ENCODE measurements around the gene ANGPTL3. TPM values are rescaled to one million over a fixed set of nuclear protein-coding genes. Genes with fewer than 3 reads are reported as not detected.

The ANGPTL3 gene
- polyA plus RNA-seq, 1 donor (not counting 4 experiments of a cell fraction or from before 2014, with no cell fraction given) = not detected

DNA sequence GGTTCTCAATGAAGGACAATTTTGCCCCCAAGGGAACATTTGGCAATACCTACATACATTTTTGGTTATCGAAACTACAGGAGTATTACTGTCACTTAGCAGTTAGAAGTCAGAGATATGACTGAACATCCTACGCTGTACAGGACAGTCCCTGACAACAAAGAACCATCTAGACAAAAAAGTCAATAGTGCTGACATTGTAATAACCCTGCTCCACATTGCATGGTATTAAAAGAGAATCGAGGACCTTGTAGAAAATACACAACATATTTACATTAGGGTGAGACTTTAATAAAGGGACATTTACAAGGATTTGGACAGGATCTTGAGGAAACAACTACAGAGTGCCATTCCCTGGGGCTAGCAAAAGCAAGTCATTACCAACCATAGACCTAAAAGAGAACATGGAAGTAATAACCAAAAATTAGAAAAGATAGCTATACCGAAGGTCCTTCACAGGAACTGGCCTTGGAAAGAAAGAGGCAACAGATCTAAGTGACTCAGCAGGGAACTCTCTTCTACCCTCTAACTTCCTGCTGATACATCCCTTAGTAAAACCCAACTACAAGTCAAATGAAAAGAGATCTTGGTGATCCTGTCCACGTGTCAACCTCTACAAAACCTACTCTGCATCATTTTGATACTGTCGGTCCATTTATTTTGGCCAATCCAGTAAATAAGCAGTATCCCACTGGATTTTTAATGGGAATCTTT is 40.2 kb downstream of the ANGPTL3 start:
- FAIRE-seq = peak; percentile 49
- TF ChIP-seq, protein P1, sequence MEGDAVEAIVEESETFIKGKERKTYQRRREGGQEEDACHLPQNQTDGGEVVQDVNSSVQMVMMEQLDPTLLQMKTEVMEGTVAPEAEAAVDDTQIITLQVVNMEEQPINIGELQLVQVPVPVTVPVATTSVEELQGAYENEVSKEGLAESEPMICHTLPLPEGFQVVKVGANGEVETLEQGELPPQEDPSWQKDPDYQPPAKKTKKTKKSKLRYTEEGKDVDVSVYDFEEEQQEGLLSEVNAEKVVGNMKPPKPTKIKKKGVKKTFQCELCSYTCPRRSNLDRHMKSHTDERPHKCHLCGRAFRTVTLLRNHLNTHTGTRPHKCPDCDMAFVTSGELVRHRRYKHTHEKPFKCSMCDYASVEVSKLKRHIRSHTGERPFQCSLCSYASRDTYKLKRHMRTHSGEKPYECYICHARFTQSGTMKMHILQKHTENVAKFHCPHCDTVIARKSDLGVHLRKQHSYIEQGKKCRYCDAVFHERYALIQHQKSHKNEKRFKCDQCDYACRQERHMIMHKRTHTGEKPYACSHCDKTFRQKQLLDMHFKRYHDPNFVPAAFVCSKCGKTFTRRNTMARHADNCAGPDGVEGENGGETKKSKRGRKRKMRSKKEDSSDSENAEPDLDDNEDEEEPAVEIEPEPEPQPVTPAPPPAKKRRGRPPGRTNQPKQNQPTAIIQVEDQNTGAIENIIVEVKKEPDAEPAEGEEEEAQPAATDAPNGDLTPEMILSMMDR (optimal IDR thresholded peaks at IDR 0.05 in 1 of 3, IDR thresholded peaks at IDR 0.05 in 1 of 3, conservative IDR thresholded peaks at IDR 0.05 in 1 of 3; ENCODE audit: extremely low read depth in 1 of 3, insufficient read depth in 2 of 3, low read length in 3 of 3) = no peak
- no peak for TF ChIP-seq EZH2 (IDR thresholded peaks at IDR 0.05; ENCODE audit: low read length)
- Histone ChIP-seq H3K9me3 (ENCODE audit: control insufficient read depth, low read depth, low read length) (no peaks in the 10 kb centered on the region), H3K27ac (ENCODE audit: control insufficient read depth, insufficient read depth, low read length) (no peak overlapping the region), H3K4me2 (ENCODE audit: control insufficient read depth, extremely low read depth, insufficient read depth, low read depth, low read length) (no peak overlapping the region), H2AFZ (ENCODE audit: control insufficient read depth, low read length) (no peak overlapping the region), H3K4me1 (ENCODE audit: control insufficient read depth, extremely low read depth, insufficient read depth, low read length) (no peaks in the 10 kb centered on the region), H3K36me3 (ENCODE audit: control insufficient read depth in 2 of 2, extremely low read depth in 1 of 2, insufficient read depth in 2 of 2, low read length in 2 of 2) (peaks cover 4 to 10% of the 10 kb centered on the region in 2 experiments), H4K20me1 (ENCODE audit: control insufficient read depth, extremely low read depth, insufficient read depth, low read length) (no peaks in the 10 kb centered on the region), H3K79me2 (ENCODE audit: control insufficient read depth, insufficient read depth, low read length) (no peaks in the 10 kb centered on the region), H3K27me3 (ENCODE audit: control insufficient read depth, extremely low read depth, insufficient read depth, low read length) (no peaks in the 10 kb centered on the region), H3K9me1 (ENCODE audit: control insufficient read depth, extremely low read depth, insufficient read depth, low read length) (no peaks in the 10 kb centered on the region), H3K9ac (ENCODE audit: control insufficient read depth, extremely low read depth, insufficient read depth, low read length) (no peak overlapping the region), H3K4me3 (ENCODE audit: control insufficient read depth in 2 of 3, extremely low read depth in 1 of 3, insufficient read depth in 2 of 3, low read depth in 1 of 3, low read length in 3 of 3) (no peak overlapping the region)
- no peak for DNase-seq (ENCODE audit: low read depth, low spot score)
- dilution Hi-C loops (cut with MboI; ENCODE audit: extremely low pct_ligation_motif_present, low sequenced_read_pairs) = no loop called here

DNA sequence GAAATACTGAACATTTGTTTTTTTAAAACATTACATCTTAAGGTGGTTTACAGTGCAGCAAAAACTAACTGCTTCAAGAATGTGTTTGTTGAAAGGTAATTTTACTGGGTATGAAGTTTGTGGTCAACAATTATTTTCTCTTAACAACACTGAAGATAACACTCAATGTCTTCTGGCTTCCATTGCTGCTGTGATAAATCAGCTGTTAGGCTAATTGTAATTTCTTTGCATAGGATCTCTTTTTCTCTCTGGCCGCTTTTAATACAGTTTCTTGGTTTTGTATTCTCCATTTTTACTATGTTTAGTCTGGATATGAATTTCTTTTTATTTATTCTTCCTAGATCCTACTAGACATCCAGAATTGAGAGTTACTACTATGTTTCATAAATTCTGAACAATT is 46.0 kb downstream of the ANGPTL3 start:
- no peak overlapping the region for H3K4me3 ChIP-seq (ENCODE audit: control insufficient read depth in 2 of 3, extremely low read depth in 1 of 3, insufficient read depth in 2 of 3, low read depth in 1 of 3, low read length in 3 of 3)
- peaks cover 6 to 10% of the 10 kb centered on the region in 2 experiments for H3K36me3 ChIP-seq (ENCODE audit: control insufficient read depth in 2 of 2, extremely low read depth in 1 of 2, insufficient read depth in 2 of 2, low read length in 2 of 2)
- no peaks in the 10 kb centered on the region for H3K9me1 ChIP-seq (ENCODE audit: control insufficient read depth, extremely low read depth, insufficient read depth, low read length)
- H3K9me3 ChIP-seq (ENCODE audit: control insufficient read depth, low read depth, low read length) = no peaks in the 10 kb centered on the region
- H3K27me3 ChIP-seq (ENCODE audit: control insufficient read depth, extremely low read depth, insufficient read depth, low read length) = no peaks in the 10 kb centered on the region
- H3K4me1 ChIP-seq (ENCODE audit: control insufficient read depth, extremely low read depth, insufficient read depth, low read length) = no peaks in the 10 kb centered on the region
- no peak overlapping the region for H3K9ac ChIP-seq (ENCODE audit: control insufficient read depth, extremely low read depth, insufficient read depth, low read length)
- TF ChIP-seq, protein P1 (optimal IDR thresholded peaks at IDR 0.05 in 1 of 3, IDR thresholded peaks at IDR 0.05 in 1 of 3, conservative IDR thresholded peaks at IDR 0.05 in 1 of 3; ENCODE audit: extremely low read depth in 1 of 3, insufficient read depth in 2 of 3, low read length in 3 of 3) = no peak
- no peak for TF ChIP-seq EZH2 (IDR thresholded peaks at IDR 0.05; ENCODE audit: low read length)
- no peaks in the 10 kb centered on the region for H3K79me2 ChIP-seq (ENCODE audit: control insufficient read depth, insufficient read depth, low read length)
- H2AFZ ChIP-seq (ENCODE audit: control insufficient read depth, low read length) = no peak overlapping the region
- H4K20me1 ChIP-seq (ENCODE audit: control insufficient read depth, extremely low read depth, insufficient read depth, low read length) = no peaks in the 10 kb centered on the region
- H3K4me2 ChIP-seq (ENCODE audit: control insufficient read depth, extremely low read depth, insufficient read depth, low read depth, low read length) = no peak overlapping the region
- DNase-seq (ENCODE audit: low read depth, low spot score) = no peak
- no peak overlapping the region for H3K27ac ChIP-seq (ENCODE audit: control insufficient read depth, insufficient read depth, low read length)
- FAIRE-seq = no peak
- dilution Hi-C loops (cut with MboI; ENCODE audit: extremely low pct_ligation_motif_present, low sequenced_read_pairs) = no loop called here
